ENCODE data around the gene MRAP. TPM values are rescaled to one million over a fixed set of nuclear protein-coding genes. Genes with fewer than 3 reads are reported as not detected.

MRAP gene
- total RNA-seq, 1 donor from 2014 or later: not detected

DNA sequence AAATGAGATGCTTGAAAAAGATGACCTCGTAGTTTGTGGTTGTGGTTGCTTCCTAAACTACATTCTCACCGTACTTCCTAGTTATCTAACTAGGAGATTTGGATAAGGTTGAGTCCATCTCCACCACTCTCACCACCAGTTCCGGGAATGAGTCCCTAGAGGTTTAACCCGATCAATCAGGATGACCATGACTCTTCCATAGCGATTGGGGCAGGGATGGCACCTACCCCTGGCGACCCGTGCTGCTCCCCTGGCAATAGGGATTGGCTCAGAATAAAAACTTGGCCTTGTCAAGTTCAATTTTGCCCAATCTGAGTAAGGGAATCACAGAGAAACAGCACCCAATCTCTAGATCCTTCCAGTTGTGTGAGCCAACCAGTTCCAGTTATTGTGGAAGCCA, 17.1 kb upstream of the MRAP start:
- no peaks in the 10 kb centered on the region for H3K9me3 Mint-ChIP-seq (ENCODE audit: unreplicated experiment)
- no peak overlapping the region for H3K4me3 Mint-ChIP-seq (ENCODE audit: unreplicated experiment)
- H3K36me3 Mint-ChIP-seq (ENCODE audit: low read depth, unreplicated experiment): peaks cover 4% of the 10 kb centered on the region

DNA sequence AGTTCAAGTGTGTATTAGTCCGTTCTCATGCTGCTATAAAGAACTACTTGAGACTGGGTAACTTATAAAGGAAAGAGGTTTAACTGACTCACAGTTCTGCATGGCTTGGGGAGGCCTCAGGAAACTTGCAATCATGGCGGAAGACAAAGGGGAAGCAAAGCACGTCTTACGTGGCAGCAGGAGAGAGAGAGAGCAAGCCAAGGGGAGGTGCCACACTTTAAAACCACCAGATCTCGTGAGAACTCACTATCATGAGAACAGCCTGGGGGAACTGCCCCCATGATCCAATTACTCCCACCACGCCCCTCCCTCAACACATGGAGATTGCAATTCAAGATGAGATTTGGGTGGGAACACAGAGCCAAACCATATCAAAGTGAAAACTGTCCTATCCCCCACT, 15.7 kb upstream of the MRAP start:
- DNase-seq (ENCODE audit: low spot score): no peak
- Mint-ChIP-seq H3K4me3 (ENCODE audit: unreplicated experiment) (peak overlapping the region; percentile 43), H3K9me3 (ENCODE audit: unreplicated experiment) (no peaks in the 10 kb centered on the region), H3K27me3 (ENCODE audit: unreplicated experiment) (peaks cover 6% of the 10 kb centered on the region), H3K27ac (ENCODE audit: unreplicated experiment) (no peak overlapping the region), H3K36me3 (ENCODE audit: low read depth, unreplicated experiment) (peaks cover 4% of the 10 kb centered on the region), H3K4me1 (ENCODE audit: unreplicated experiment) (peaks cover 7% of the 10 kb centered on the region)
- TF ChIP-seq, protein P1, sequence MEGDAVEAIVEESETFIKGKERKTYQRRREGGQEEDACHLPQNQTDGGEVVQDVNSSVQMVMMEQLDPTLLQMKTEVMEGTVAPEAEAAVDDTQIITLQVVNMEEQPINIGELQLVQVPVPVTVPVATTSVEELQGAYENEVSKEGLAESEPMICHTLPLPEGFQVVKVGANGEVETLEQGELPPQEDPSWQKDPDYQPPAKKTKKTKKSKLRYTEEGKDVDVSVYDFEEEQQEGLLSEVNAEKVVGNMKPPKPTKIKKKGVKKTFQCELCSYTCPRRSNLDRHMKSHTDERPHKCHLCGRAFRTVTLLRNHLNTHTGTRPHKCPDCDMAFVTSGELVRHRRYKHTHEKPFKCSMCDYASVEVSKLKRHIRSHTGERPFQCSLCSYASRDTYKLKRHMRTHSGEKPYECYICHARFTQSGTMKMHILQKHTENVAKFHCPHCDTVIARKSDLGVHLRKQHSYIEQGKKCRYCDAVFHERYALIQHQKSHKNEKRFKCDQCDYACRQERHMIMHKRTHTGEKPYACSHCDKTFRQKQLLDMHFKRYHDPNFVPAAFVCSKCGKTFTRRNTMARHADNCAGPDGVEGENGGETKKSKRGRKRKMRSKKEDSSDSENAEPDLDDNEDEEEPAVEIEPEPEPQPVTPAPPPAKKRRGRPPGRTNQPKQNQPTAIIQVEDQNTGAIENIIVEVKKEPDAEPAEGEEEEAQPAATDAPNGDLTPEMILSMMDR (IDR thresholded peaks at IDR 0.05; ENCODE audit: unreplicated experiment): no peak

More for the DNA sequence above, 17.1 kb upstream of the MRAP start:
- DNase-seq (ENCODE audit: low spot score): no peak
- H3K27me3 Mint-ChIP-seq (ENCODE audit: unreplicated experiment): peaks cover 6% of the 10 kb centered on the region
- TF ChIP-seq, protein P1 (IDR thresholded peaks at IDR 0.05; ENCODE audit: unreplicated experiment): no peak
- no peak overlapping the region for H3K27ac Mint-ChIP-seq (ENCODE audit: unreplicated experiment)
- peaks cover 7% of the 10 kb centered on the region for H3K4me1 Mint-ChIP-seq (ENCODE audit: unreplicated experiment)

DNA sequence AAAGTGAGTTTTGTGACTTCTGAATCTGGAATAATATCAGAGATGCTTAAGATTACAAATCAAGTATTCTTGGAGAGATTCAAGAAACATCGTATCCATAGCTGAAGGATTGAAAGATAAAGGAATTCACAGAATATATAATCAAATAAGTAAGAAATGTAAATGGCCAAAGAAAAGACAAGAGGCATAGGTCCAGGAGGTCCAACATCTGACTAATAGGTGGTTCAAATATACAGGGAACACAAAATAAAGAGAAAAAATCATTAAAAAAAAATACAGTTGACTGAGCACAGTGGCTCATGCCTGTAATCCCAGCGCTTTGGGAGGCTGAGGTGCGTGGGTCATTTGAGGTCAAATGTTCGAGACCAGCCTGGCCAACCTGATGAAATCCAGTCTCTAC, 13.2 kb upstream of the MRAP start:
- Mint-ChIP-seq H3K4me3 (ENCODE audit: unreplicated experiment) (no peak overlapping the region), H3K4me1 (ENCODE audit: unreplicated experiment) (no peaks in the 10 kb centered on the region), H3K36me3 (ENCODE audit: low read depth, unreplicated experiment) (peaks cover 4% of the 10 kb centered on the region), H3K27me3 (ENCODE audit: unreplicated experiment) (peaks cover 2% of the 10 kb centered on the region), H3K27ac (ENCODE audit: unreplicated experiment) (no peak overlapping the region), H3K9me3 (ENCODE audit: unreplicated experiment) (no peaks in the 10 kb centered on the region)
- DNase-seq (ENCODE audit: low spot score): no peak
- TF ChIP-seq, protein P1 (IDR thresholded peaks at IDR 0.05; ENCODE audit: unreplicated experiment): no peak

DNA sequence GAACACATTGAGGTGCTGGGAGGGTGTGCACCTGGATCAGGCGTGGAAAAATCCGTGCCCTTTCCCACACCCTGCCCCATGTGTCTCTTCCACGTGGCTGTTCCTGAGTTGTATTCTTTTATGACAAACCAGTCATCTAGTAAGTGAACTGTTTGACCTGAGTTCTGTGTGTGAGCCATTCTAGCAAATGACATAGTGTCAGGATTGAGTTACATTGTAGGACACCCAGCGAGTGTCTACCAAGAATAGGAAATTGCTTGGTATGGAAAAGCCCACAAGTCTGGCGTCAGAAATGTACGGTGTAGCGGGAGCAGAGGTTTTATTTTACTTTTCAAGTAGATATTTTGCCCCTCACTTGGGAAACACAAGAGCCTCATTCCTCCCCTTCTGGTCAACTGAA, 1.2 kb upstream of the MRAP start:
- Mint-ChIP-seq H3K4me1 (ENCODE audit: unreplicated experiment) (no peaks in the 10 kb centered on the region), H3K4me3 (ENCODE audit: unreplicated experiment) (no peak overlapping the region), H3K27me3 (ENCODE audit: unreplicated experiment) (no peaks in the 10 kb centered on the region), H3K36me3 (ENCODE audit: low read depth, unreplicated experiment) (no peaks in the 10 kb centered on the region), H3K9me3 (ENCODE audit: unreplicated experiment) (no peaks in the 10 kb centered on the region), H3K27ac (ENCODE audit: unreplicated experiment) (no peak overlapping the region)
- TF ChIP-seq, protein P1 (IDR thresholded peaks at IDR 0.05; ENCODE audit: unreplicated experiment): no peak
- DNase-seq (ENCODE audit: low spot score): no peak

DNA sequence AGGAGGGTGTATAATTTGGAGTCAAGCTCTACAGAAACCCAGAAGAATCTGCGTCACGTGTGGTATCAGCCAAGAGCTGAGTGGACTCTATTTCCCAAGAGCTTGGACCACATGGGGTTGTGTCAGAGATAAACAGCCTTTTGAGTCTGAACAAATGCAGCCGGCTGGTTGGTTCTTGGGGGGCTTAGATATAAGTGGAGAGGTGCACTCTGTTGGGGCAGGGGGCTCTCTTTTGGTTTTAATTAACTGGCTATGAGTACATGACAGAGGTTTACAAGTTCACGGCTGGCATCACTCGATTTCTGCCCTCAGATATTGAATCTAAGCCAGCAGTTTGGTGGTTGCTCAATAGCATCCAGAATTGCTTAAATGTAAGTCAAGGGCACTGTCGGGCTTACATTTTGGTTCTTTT, 501 bp upstream of the MRAP start:
- no peaks in the 10 kb centered on the region for H3K9me3 Mint-ChIP-seq (ENCODE audit: unreplicated experiment)
- no peak for DNase-seq (ENCODE audit: low spot score)

More for the DNA sequence above, 501 bp upstream of the MRAP start:
- no peaks in the 10 kb centered on the region for H3K36me3 Mint-ChIP-seq (ENCODE audit: low read depth, unreplicated experiment)
- H3K4me3 Mint-ChIP-seq (ENCODE audit: unreplicated experiment): no peak overlapping the region
- no peaks in the 10 kb centered on the region for H3K4me1 Mint-ChIP-seq (ENCODE audit: unreplicated experiment)
- TF ChIP-seq, protein P1 (IDR thresholded peaks at IDR 0.05; ENCODE audit: unreplicated experiment): no peak
- H3K27ac Mint-ChIP-seq (ENCODE audit: unreplicated experiment): no peak overlapping the region
- no peaks in the 10 kb centered on the region for H3K27me3 Mint-ChIP-seq (ENCODE audit: unreplicated experiment)
